LNCAP (cell line): ENCODE results near the gene OPRL1.

Experiments used
- TF ChIP-seq, protein P1 (sequence below): fragments of 450-650 bp; IDR thresholded peaks from 2 replicates; pipeline ENCODE4 v1.5.1; 2017; ENCODE audit warnings: mild to moderate bottlenecking

Gene OPRL1

DNA sequence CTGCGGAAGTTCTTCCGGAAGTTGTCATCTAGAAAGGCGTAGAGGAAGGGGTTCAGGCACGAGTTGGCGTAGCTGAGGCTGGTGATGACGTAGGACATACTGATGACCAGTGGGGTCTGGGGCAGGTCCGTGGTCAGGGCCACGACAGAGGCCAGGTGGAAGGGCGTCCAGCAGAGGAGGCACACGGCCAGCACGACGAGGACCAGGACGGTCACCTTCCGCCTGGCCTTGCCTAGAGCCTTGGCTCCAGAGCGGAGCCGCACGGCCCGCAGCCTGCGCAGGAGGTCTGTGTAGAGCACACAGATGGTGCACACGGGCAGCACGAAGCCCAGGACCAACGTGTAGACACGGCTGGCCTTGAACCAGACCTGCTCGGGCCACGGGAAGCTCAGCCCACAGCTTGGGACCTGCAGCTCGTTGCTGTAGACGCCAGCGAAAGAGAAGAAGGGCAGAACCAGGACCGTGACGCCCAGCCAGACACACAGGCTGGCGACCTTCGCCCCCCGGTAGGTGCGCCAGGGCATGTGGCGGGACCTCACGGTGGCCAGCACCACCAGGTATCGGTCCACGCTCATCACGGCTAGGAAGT is 26.1 kb downstream of the OPRL1 start:
- TF ChIP-seq, protein P1, sequence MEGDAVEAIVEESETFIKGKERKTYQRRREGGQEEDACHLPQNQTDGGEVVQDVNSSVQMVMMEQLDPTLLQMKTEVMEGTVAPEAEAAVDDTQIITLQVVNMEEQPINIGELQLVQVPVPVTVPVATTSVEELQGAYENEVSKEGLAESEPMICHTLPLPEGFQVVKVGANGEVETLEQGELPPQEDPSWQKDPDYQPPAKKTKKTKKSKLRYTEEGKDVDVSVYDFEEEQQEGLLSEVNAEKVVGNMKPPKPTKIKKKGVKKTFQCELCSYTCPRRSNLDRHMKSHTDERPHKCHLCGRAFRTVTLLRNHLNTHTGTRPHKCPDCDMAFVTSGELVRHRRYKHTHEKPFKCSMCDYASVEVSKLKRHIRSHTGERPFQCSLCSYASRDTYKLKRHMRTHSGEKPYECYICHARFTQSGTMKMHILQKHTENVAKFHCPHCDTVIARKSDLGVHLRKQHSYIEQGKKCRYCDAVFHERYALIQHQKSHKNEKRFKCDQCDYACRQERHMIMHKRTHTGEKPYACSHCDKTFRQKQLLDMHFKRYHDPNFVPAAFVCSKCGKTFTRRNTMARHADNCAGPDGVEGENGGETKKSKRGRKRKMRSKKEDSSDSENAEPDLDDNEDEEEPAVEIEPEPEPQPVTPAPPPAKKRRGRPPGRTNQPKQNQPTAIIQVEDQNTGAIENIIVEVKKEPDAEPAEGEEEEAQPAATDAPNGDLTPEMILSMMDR, result no peak

DNA sequence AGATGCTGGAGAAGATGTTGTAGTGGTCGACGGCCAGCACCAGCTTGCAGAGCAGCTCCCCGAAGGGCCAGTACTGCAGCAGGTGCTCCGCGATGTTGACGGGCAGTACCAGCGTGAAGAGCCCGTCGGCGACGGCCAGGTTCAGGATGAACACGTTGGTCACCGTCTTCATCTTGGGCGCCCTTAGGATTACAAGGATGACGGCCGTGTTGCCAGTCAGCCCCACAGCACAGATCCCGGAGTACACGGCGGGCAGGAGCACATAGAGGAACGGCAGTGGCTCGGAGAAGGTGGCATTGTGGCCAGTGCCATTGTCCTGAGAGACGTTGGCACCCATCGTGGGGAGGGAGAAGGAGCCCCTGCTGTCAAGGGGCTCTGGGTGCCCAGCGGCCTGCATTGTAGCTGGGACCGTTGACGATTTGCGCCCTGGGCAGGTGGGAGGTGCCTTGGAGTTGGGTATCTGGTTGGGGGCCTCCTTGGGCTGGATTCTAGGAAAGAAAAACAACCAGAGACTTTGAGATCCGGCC is 26.6 kb downstream of the OPRL1 start:
- TF ChIP-seq, protein P1, result no peak

DNA sequence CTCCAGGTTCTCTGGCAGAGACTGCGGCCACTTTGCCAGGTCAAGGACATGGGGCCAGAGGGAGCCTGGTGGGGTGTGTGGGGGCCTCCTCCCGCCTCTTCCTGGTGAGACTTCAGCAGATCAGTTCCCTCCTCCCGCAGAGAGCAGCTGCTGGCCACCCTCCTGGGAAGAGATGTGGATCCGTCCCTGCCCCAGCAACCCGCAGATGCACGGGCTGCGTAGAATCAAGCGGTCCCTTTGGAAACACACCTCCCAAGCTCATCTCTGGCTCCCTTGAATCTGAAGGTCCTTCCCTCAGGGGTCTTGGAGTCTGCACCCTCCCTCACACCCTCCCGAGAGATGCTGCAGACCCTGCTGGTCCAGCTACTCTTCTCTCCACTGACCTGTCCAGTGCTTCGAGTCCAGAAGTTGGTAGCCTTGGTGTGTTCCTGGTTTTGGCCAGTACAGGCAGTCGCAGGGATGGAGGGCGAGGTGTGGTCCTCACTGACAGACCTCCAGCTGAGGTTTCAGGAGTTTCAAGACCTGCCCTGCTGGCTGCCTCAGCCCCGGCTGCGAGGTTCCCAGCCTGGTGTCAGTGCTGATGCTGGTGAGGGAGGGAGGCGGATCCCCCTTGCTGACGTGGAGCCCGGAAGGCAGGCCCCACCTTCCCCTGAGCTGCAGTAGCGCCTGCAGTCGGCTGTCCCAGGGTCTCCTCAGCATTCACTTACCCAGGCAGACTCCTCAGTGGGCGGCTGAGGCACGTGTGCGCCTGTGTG is 27.3 kb downstream of the OPRL1 start, which contains the start of gene NPBWR2:
Gene NPBWR2, minus strand, starts transcription at position 585 of the 755 bp plus-strand sequence. CDS start 734 bp downstream, outside the sequence.
- TF ChIP-seq, protein P1, result no peak

DNA sequence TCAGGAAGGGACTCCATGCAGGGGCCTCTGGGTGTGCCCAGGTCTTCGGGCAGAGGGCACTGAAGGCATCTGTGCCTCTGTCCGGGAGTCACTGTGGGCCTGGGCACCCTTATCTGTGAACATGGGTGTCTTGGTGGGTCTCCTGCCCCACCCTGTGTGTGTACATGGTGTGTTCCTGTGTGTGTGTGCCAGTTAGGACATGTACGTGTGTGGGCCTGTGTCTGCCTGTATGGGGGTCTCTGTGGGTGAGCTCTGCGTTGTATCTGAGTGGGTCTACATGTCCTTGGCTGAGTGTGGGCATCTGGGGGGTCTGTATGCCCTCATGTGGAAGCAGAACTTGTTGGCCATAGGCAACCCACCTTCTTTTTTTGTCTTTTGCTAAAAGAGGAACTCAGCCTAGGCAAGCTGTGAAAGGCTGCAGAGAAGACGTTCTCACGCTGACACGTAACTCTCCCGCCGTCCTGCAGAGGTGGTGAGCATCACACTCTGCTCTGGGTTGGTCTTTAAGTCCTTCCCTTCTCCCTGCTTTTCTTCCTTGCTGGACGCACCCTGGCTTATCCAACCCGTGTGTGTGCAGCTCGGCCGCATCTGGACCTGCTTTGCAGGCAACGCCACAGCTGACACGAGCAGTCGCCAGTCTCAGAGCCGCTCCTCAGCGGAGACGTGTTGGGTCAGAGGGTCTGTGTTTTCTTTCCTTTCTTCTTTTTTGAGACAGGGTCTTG is 28.0 kb downstream of the OPRL1 start:
- TF ChIP-seq, protein P1, result no peak

DNA sequence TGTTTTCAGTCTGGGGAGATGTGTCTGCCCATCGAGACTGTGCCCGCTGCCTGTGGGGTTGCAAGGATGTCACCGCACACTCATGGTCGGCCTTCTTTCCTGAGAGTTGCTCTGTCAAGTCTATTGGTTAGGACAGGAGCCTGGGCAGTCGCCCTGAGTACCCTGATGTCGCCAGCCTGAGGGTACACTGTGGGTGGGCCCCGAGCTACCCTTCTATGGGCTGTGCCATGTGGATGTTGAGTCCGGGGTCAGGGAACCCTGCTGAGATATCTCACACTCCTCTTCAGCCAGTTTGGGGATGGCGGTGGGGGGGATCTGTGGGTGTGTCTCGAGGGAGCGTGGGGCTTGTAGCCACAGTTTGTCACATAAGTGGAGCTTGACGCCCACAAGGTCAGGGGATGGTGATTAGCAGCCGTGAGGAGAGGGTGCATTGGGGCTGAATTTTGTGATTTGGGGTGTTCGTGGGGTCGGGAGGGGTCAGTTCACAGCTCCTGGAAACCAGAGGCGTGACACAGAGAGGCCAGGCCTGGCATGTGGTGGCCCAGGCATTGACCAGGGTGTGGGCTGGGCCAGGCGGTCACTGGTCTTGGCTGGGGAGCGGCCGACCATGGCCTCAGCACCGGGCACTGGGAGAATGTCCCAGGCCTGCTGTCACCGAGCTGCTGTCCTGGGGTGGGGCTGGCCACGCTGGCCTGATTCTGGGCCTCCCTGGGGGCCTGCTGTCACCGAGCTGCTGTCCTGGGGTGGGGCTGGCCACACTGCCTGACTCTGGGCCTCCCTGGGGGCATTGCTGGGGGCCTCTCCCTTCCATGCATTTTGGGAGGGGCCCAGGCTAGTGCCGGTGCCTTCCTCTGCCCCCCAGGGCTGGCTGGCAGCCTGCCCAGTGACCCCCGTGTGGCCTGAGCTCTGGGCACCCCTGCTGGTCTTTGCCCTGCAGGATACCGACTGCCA is 29.1 kb downstream of the OPRL1 start:
- TF ChIP-seq, protein P1, result no peak

DNA sequence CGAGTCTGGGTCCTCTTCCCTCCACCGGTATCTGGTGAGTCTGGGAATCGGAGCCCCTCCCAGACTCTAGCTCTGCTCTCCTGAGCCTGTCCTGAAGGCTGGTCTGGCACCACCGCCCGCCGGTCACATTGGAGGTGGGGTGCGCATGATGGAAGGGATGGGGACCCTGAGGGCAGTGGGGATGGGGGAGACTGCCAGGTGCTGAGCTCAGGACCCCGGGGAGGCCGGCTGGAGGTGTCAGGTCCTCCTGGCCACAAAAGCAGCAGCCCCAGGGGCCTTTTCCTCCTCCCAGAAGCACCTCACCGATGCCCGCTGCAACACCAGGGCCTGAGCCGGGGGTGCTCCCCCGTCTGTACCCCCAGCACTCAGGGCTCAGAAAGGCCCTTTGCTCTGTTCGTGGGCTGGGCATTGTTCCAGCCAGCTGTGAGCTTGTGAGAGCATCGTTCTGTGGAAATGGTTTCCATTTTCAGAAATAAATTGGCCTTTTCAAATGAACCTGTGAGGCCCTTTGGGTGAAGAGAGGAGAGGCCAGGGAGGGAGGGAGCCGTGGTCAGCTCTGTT is 30.0 kb downstream of the OPRL1 start:
- TF ChIP-seq, protein P1, result no peak
